Measurements from ENCODE around the gene FSCN2.

Gene FSCN2

DNA sequence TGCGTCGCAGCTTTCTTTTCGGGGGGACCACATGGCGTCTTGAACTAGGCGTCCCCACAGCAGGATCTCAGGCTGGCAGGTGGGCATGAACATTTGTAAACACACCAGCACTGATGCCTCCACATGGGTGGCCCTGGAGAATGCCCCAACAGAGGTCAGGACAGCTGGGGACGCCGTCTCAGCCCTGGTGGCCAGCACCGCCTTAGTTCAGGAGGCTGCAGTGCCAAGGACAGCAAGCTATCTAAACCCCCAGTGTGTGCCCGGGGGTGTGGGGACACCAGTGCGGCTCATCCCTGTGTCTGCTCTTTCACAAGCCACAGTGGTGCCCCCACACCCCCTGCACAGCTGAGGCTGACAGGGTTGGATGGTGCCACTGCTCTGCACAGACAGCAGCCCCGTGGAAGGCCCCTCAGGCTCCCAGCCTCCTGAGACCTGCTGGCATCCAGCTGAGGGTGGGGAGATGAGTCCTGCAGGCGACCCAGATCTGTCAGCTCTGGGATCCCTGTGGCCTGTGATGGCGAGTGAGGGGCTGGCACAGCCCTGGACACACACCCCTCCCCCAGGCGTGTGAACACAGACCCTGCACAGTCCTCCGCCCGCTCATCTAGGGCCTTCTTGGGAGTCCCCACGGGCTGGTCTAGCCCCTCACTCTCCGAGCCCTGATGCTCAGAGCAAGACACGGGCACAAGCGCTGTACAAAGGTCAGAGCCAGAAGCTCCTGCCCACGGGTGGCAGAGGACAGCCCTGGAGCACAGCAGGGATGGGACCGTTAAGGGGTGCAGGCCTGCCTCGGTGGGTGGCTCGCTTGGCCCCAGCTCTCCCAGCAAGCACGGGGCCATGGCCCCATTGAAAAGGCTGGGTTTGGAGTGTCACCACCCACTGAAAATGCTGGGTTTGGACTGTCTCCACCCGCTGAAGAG lies 10.7 kb downstream of the FSCN2 start:
- no peak for TF ChIP-seq CTCF (IDR thresholded peaks at IDR 0.05)
- H3K27me3 ChIP-seq = peaks cover 0 to 15% of the 10 kb centered on the region in 2 donors
- H3K36me3 ChIP-seq = peaks cover 23 to 59% (median 52%) of the 10 kb centered on the region in 3 donors
- no peak overlapping the region for H3K4me3 ChIP-seq
- H3K27ac ChIP-seq = no peak overlapping the region
- intact Hi-C loops (cut with DNase I; ENCODE audit: low total_unique reads) = no loop called here
- peaks cover 0 to 20% (median 10%) of the 10 kb centered on the region in 4 donors for H3K4me1 ChIP-seq
- no peak for DNase-seq
- H3K9me3 ChIP-seq = no peaks in the 10 kb centered on the region

DNA sequence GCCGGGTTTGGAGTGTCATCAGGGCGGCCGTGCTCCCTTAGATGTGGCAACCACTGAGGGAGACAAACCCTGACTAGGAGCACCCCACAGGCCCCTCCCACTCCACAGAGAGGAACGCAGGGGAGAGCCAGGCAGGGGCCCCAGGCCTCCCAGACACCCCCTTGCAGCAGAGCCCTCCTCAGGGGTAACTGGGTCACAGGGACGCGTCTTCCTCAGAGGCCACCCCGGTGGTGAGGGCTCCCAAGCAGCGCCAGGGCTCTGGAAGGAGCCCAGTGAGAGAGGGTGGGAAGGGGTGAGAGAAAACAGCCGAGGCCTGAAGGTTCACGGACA lies 11.4 kb downstream of the FSCN2 start:
- Histone ChIP-seq H3K27me3 (peaks cover 0 to 15% of the 10 kb centered on the region in 2 donors), H3K9me3 (no peaks in the 10 kb centered on the region), H3K36me3 (peaks cover 28 to 65% (median 59%) of the 10 kb centered on the region in 3 donors), H3K4me1 (peaks cover 0 to 14% (median 10%) of the 10 kb centered on the region in 4 donors), H3K27ac (no peak overlapping the region), H3K4me3 (no peak overlapping the region)
- no peak for DNase-seq
- no peak for TF ChIP-seq CTCF (IDR thresholded peaks at IDR 0.05)
- intact Hi-C loops (cut with DNase I; ENCODE audit: low total_unique reads) = no loop called here

GRCh38 chr17:81539961-81540675 lies 11.9 kb downstream of the FSCN2 start:
- H3K27ac ChIP-seq = no peak overlapping the region
- no peak for TF ChIP-seq CTCF (IDR thresholded peaks at IDR 0.05)
- DNase-seq = no peak
- peaks cover 0 to 15% of the 10 kb centered on the region in 2 donors for H3K27me3 ChIP-seq
- H3K9me3 ChIP-seq = no peaks in the 10 kb centered on the region
- no peak overlapping the region for H3K4me3 ChIP-seq
- intact Hi-C loops (cut with DNase I; ENCODE audit: low total_unique reads) = no loop called here
- H3K36me3 ChIP-seq = peaks cover 30 to 71% (median 65%) of the 10 kb centered on the region in 3 donors
- H3K4me1 ChIP-seq = peaks cover 0 to 14% (median 10%) of the 10 kb centered on the region in 4 donors

- intact Hi-C loops (cut with DNase I; ENCODE audit: low total_unique reads) = no loop called here
- no peak overlapping the region for H3K27ac ChIP-seq
- H3K27me3 ChIP-seq = peaks cover 0 to 15% of the 10 kb centered on the region in 2 donors
- no peaks in the 10 kb centered on the region for H3K9me3 ChIP-seq
- H3K4me1 ChIP-seq = peaks cover 0 to 14% (median 10%) of the 10 kb centered on the region in 4 donors
- DNase-seq = no peak
- H3K36me3 ChIP-seq = peaks cover 30 to 76% (median 70%) of the 10 kb centered on the region in 3 donors
- no peak for TF ChIP-seq CTCF (IDR thresholded peaks at IDR 0.05)
- H3K4me3 ChIP-seq = no peak overlapping the region
Observed at GRCh38 chr17:81540676-81541027, 12.5 kb downstream of the FSCN2 start.

DNA sequence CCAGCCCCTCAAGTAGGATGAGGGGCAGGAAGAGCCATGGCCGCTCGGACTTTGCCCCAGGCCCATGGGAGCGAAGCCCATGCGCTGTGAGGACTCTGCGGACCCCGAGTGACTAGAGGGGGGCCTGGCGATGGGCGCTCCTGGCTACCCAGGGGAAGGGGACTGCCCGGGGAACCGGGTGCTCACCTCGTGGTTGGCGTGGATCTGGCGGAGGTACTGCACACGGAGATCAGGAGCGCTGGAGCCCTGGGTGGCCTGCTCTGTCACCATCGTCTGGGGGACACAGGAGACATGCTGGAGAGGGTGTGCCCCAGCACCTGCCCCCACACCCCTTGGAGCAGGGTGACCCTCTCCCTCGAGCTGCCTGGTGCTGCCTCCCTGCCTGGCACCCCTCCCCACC lies 12.9 kb downstream of the FSCN2 start:
- intact Hi-C loops (cut with DNase I; ENCODE audit: low total_unique reads) = no loop called here
- no peak overlapping the region for H3K4me3 ChIP-seq

More for the DNA sequence above, 12.9 kb downstream of the FSCN2 start:
- Histone ChIP-seq H3K36me3 (peaks cover 34 to 81% (median 75%) of the 10 kb centered on the region in 3 donors), H3K4me1 (peaks cover 0 to 14% (median 10%) of the 10 kb centered on the region in 4 donors), H3K9me3 (no peaks in the 10 kb centered on the region), H3K27ac (no peak overlapping the region), H3K27me3 (peaks cover 0 to 15% of the 10 kb centered on the region in 2 donors)
- TF ChIP-seq CTCF (IDR thresholded peaks at IDR 0.05) = no peak
- DNase-seq = no peak
